ENCODE results near the gene EBF3. TPM values are rescaled to one million over a fixed set of nuclear protein-coding genes. Genes with fewer than 3 reads are reported as not detected.

EBF3 gene
- total RNA-seq, 1 donor: 31.8 TPM

DNA sequence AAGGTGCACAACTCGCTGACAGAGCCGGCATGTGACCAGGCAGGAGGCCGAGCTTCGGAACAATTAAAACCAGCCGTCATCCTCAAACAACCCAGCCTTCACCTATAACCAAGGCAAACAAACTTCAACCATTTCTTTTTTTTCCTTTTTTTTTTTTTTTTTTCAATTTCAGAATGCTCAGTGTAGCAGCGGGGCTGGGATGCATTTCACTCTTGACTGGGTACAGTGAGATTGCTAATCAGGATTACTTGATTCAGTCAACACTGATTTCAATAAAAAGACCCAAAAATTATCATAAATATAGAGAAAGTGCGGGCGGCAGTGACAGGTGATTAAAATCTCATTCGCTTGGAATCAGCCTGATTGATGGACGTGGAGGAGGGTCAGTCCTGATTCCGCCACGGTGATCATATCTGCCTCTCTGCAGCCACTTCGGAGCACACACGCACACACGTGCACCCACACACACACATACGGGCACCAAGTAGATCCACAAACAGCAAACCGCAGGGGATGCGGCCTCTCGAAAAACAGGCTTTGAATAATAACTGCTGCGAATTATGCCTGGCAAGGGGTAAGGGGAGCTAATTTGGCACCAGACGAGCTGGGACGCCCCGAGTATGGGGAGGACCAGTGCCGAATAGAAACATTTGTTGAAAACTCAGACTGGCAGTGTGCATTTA, 31.2 kb downstream of the EBF3 start:
- Histone ChIP-seq H3K27ac (ENCODE audit: low read depth, low read length) (no peak overlapping the region), H3K4me1 (ENCODE audit: insufficient read depth, low read length) (no peaks in the 10 kb centered on the region), H3K27me3 (ENCODE audit: insufficient read depth, low read length) (no peaks in the 10 kb centered on the region), H3K9me3 (ENCODE audit: low read depth, low read length) (no peaks in the 10 kb centered on the region), H3K79me2 (ENCODE audit: insufficient read depth, low read length) (peaks cover 89% of the 10 kb centered on the region), H3K4me2 (ENCODE audit: insufficient read depth, low read length) (no peak overlapping the region), H3K36me3 (ENCODE audit: insufficient read depth, low read length) (peaks cover 9% of the 10 kb centered on the region), H3K4me3 (ENCODE audit: insufficient read depth, low read length) (no peak overlapping the region), H4K20me1 (ENCODE audit: insufficient read depth, low read length) (peaks cover 62% of the 10 kb centered on the region), H2AFZ (ENCODE audit: low read length) (no peak overlapping the region)
- DNase-seq (ENCODE audit: insufficient read length, low spot score, missing footprints): no peak
- no peak for TF ChIP-seq CTCF (IDR thresholded peaks at IDR 0.05; ENCODE audit: extremely low read depth, low read depth, low read length)

GRCh38 chr10:129932182-129932581, 31.9 kb downstream of the EBF3 start:
- Histone ChIP-seq H3K4me2 (ENCODE audit: insufficient read depth, low read length) (no peak overlapping the region), H3K79me2 (ENCODE audit: insufficient read depth, low read length) (peaks cover 89% of the 10 kb centered on the region), H3K27me3 (ENCODE audit: insufficient read depth, low read length) (no peaks in the 10 kb centered on the region), H2AFZ (ENCODE audit: low read length) (no peak overlapping the region), H3K9me3 (ENCODE audit: low read depth, low read length) (no peaks in the 10 kb centered on the region), H3K4me3 (ENCODE audit: insufficient read depth, low read length) (no peak overlapping the region), H3K36me3 (ENCODE audit: insufficient read depth, low read length) (peaks cover 11% of the 10 kb centered on the region), H4K20me1 (ENCODE audit: insufficient read depth, low read length) (peaks cover 62% of the 10 kb centered on the region), H3K4me1 (ENCODE audit: insufficient read depth, low read length) (no peaks in the 10 kb centered on the region), H3K27ac (ENCODE audit: low read depth, low read length) (no peak overlapping the region)
- DNase-seq (ENCODE audit: insufficient read length, low spot score, missing footprints): no peak
- no peak for TF ChIP-seq CTCF (IDR thresholded peaks at IDR 0.05; ENCODE audit: extremely low read depth, low read depth, low read length)

DNA sequence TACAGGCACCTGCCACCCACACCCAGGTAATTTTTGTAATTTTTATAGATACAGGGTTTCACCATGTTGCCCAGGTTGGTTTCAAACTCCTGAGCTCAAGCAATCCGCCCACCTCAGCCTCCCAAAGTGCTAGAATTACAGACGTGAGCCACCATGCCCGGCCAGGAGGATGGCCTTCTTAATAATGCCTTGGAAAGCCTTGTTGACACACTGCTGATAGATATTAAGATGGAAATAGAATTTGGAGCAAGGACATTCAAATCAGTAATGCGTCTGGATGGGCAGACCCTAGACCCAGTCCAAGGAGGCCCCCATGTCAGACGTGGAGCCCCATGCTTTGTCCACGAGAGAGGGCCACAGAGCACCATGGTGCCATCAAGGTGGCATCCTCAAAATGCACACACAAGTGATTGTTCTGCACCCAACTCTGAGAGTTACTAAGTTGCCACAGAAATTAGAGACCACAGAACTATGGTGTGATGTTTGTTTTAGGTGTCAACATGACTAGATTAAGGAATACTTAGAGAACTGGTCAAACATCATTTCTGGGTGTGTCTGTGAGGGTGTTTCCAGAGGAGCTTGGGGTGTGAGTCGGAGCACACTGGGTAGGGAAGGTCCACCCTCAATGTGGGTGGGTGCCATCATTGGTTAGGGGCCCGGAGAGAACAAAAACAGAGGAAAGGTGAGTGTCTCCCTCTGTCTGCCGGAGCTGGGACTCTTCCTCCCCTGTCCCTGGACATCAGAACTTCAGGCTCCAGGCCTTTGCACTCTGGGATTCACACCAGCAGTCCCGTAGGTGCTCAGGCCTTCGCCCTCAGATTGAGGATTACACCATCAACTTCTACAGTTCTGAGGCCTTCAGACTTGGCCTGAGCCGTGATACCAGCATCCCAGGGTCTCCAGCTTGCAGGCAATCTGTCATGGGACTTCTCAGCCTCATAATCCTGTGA, 34.5 kb downstream of the EBF3 start:
- Histone ChIP-seq H3K27ac (ENCODE audit: low read depth, low read length) (no peak overlapping the region), H3K9me3 (ENCODE audit: low read depth, low read length) (no peaks in the 10 kb centered on the region), H3K79me2 (ENCODE audit: insufficient read depth, low read length) (peaks cover 86% of the 10 kb centered on the region), H3K4me3 (ENCODE audit: insufficient read depth, low read length) (no peak overlapping the region), H4K20me1 (ENCODE audit: insufficient read depth, low read length) (peaks cover 63% of the 10 kb centered on the region), H3K4me2 (ENCODE audit: insufficient read depth, low read length) (no peak overlapping the region), H3K36me3 (ENCODE audit: insufficient read depth, low read length) (peaks cover 6% of the 10 kb centered on the region), H2AFZ (ENCODE audit: low read length) (no peak overlapping the region), H3K4me1 (ENCODE audit: insufficient read depth, low read length) (no peaks in the 10 kb centered on the region), H3K27me3 (ENCODE audit: insufficient read depth, low read length) (no peaks in the 10 kb centered on the region)
- TF ChIP-seq CTCF (IDR thresholded peaks at IDR 0.05; ENCODE audit: extremely low read depth, low read depth, low read length): no peak
- DNase-seq (ENCODE audit: insufficient read length, low spot score, missing footprints): no peak

Data from osteoblast (primary cell).